HepG2 (cell line): ENCODE measurements around the gene HNF1B. TPM values are rescaled to one million over a fixed set of nuclear protein-coding genes. Genes with fewer than 3 reads are reported as not detected.
A peak's percentile ranks its signal among the peaks of the same experiment; 100 is the strongest.

Source experiments
- ATAC-seq: fragments of 200-7000 bp; cut with Tn5 transposase; 3 replicates; pipeline ENCODE4 v1.9.1; 2020; ENCODE audit warnings: mild to moderate bottlenecking, moderate library complexity
- BruUV-seq: library from RNA; stranded (reverse); fragments of 400-500 nt; replicated peaks from 2 replicates; lab custom pipeline; 2021; lab: Mats Ljungman, UMichigan
- CTCF ChIA-PET: fragments of 300-600 bp; formaldehyde crosslinking; extraction: SDS; loops from one replicate; lab custom pipeline; 2021; ENCODE audit warnings: low total read pairs, inconsistent platforms, low intra/inter-chr PET ratio; lab: Yijun Ruan, JAX
- POLR2A ChIA-PET: fragments of 350-600 bp; sonication (Branson Sonifier 250); formaldehyde crosslinking; loops from one replicate; lab custom pipeline; 2020; ENCODE audit warnings: antibody characterized with exemption, inconsistent platforms; lab: Yijun Ruan, JAX
- DNase-seq: peaks from one replicate; pipeline ENCODE4 v3.0.0-alpha.2; 2015; ENCODE audit warnings: low spot score
- FAIRE-seq: peaks from 3 replicates; lab custom pipeline; 2011; peaks lifted over from hg19 to GRCh38; lab: Jason Lieb, UNC
- H2AFZ ChIP-seq: one replicate; pipeline ENCODE4 v1.6.1; 2011; ENCODE audit warnings: low read length, inconsistent platforms
- H3K27ac ChIP-seq: fragments of 300-600 bp; 3 replicates; pipeline ENCODE4 v1.8.0; 2011; ENCODE audit warnings: mixed run types, mild to moderate bottlenecking, mixed read lengths, low read length, inconsistent platforms; ENCODE audit not compliant: insufficient read depth; ENCODE audit errors: extremely low read length
- H3K27me3 ChIP-seq, 2 experiments: fragments of 200-600 bp in 1 of 2; 2 replicates in 1 of 2; 3 replicates in 1 of 2; pipeline versions ENCODE4 v1.6.0 to v1.8.0; 2011; ENCODE audit warnings: low read length in 2 of 2, mild to moderate bottlenecking in 2 of 2, moderate library complexity in 2 of 2, inconsistent platforms in 1 of 2; ENCODE audit not compliant: insufficient read depth in 2 of 2, control insufficient read depth in 1 of 2
- H3K36me3 ChIP-seq, 2 experiments: fragments of 200-600 bp in 1 of 2; replicated peaks in 1 of 2; 2 replicates in 1 of 2; 3 replicates in 1 of 2; pipeline versions ENCODE4 v1.5.1 to v1.8.0; 2011; ENCODE audit warnings: low read length in 2 of 2, inconsistent platforms in 1 of 2; ENCODE audit not compliant: insufficient read depth in 2 of 2, control insufficient read depth in 1 of 2
- H3K4me1 ChIP-seq: 2 replicates; pipeline ENCODE4 v1.5.1; 2012; ENCODE audit warnings: low read length, inconsistent platforms; ENCODE audit not compliant: insufficient read depth
- H3K4me2 ChIP-seq: 2 replicates; pipeline ENCODE4 v1.6.0; 2011; ENCODE audit warnings: low read depth, low read length, inconsistent platforms
- H3K4me3 ChIP-seq, 3 experiments: fragments of 200-600 bp in 1 of 3; sonication (generic), shearing (Covaris generic) in 1 of 3; replicated peaks in 1 of 3; 2 replicates each; pipeline ENCODE4 v1.5.1; 2011 to 2016; ENCODE audit warnings: low read length in 3 of 3, inconsistent platforms in 2 of 3, low read depth in 2 of 3, mild to moderate bottlenecking in 2 of 3, control low read depth in 1 of 3, mixed read lengths in 1 of 3; ENCODE audit not compliant: insufficient read depth in 1 of 3
- H3K79me2 ChIP-seq: one replicate; pipeline ENCODE4 v1.6.1; 2011; ENCODE audit warnings: low read length, inconsistent platforms; ENCODE audit not compliant: insufficient read depth
- H3K9ac ChIP-seq: 2 replicates; pipeline ENCODE4 v1.6.0; 2011; ENCODE audit warnings: mild to moderate bottlenecking, low read depth, low read length, inconsistent platforms; ENCODE audit not compliant: insufficient read depth
- H3K9me3 ChIP-seq: 2 replicates; pipeline ENCODE4 v1.5.1; 2012; ENCODE audit warnings: mild to moderate bottlenecking, low read length
- H4K20me1 ChIP-seq: 2 replicates; pipeline ENCODE4 v1.6.0; 2011; ENCODE audit warnings: inconsistent platforms, mild to moderate bottlenecking, low read length, moderate library complexity; ENCODE audit not compliant: insufficient read depth
- ARNT ChIP-seq: fragments of 450-650 bp; IDR thresholded peaks from 2 replicates; pipeline ENCODE4 v1.6.1; 2017
- HNRNPK ChIP-seq: fragments of 200-400 bp; formaldehyde crosslinking; IDR thresholded peaks from 2 replicates; pipeline ENCODE4 v1.6.1; 2018; ENCODE audit warnings: low read length, low read depth, moderate library complexity, mild to moderate bottlenecking; ENCODE audit not compliant: poor library complexity, severe bottlenecking
- HNRNPUL1 ChIP-seq: fragments of 200-400 bp; formaldehyde crosslinking; IDR thresholded peaks from 2 replicates; pipeline ENCODE4 v1.6.1; 2017; ENCODE audit warnings: low read depth, mild to moderate bottlenecking, low read length, moderate library complexity
- NPAS2 ChIP-seq: sonication (generic); formaldehyde crosslinking; IDR thresholded peaks from 2 replicates; pipeline ENCODE4 v1.8.0; 2022; ENCODE audit warnings: mild to moderate bottlenecking, missing genetic modification reagents, borderline replicate concordance
- PAXIP1 ChIP-seq: sonication (generic); formaldehyde crosslinking; conservative IDR thresholded peaks from 2 replicates; pipeline ENCODE4 v1.4.0; 2020; ENCODE audit warnings: mild to moderate bottlenecking, missing genetic modification reagents, moderate library complexity
- ZKSCAN1 ChIP-seq: fragments of 150-350 bp; IDR thresholded peaks from 2 replicates; pipeline ENCODE4 v1.6.1; 2014; ENCODE audit warnings: low read length
- ZNF468 ChIP-seq: sonication (generic); formaldehyde crosslinking; IDR thresholded peaks from 2 replicates; pipeline ENCODE4 v1.8.0; 2022; ENCODE audit warnings: mild to moderate bottlenecking, moderate library complexity, missing genetic modification reagents
- ZNF512B ChIP-seq: sonication (generic); formaldehyde crosslinking; IDR thresholded peaks from 2 replicates; pipeline ENCODE4 v1.5.1; 2020; ENCODE audit warnings: missing genetic modification reagents, mild to moderate bottlenecking, borderline replicate concordance
- ZNF563 ChIP-seq: sonication (generic); formaldehyde crosslinking; IDR thresholded peaks from 2 replicates; pipeline ENCODE4 v1.8.0; 2022; ENCODE audit warnings: mild to moderate bottlenecking, moderate library complexity, missing genetic modification reagents
- ZNF629 ChIP-seq: sonication (generic); formaldehyde crosslinking; conservative IDR thresholded peaks from 2 replicates; pipeline ENCODE4 v1.5.0; 2020; ENCODE audit warnings: missing genetic modification reagents
- WGBS: methylation state at CpG from one replicate; pipeline ENCODE4 v1.1.6; 2017; ENCODE audit warnings: low lambda C conversion rate; 5-methylcytosine and 5-hydroxymethylcytosine counted together
- in situ Hi-C: cut with HindIII; loops from 2 replicates; pipeline ENCODE4 v1.10.0; 2017; ENCODE audit warnings: low pct_unique_long_range_greater_than_20kb; ENCODE audit not compliant: extremely low pct_ligation_motif_present
- intact Hi-C: fragments of 100-400 bp; cut with micrococcal nuclease; formaldehyde crosslinking; loops from one replicate; pipeline ENCODE4 v1.10.0; 2022; ENCODE audit not compliant: unreplicated experiment
- polyA plus RNA-seq, 8 experiments: library from polyadenylated mRNA; depleted of rRNA in 3 of 8; stranded (reverse) in 7 of 8; unstranded in 1 of 8; fragments of >200 nt; fragmentation: Illumina TruSeq in 4 of 8; extraction: Trizol in 4 of 8; gene quantifications; 2 replicates each; pipeline versions ENCODE4 v1.2.1 to v1.2.3, GENCODE V29; 2011 to 2016; ENCODE audit warnings: low read depth in 4 of 8, missing spikeins in 1 of 8, mixed read lengths in 1 of 8; ENCODE audit not compliant: insufficient read depth in 1 of 8
- total RNA-seq, 5 experiments: library from RNA; depleted of rRNA; stranded (reverse); fragments of >200 nt; fragmentation: Illumina TruSeq; extraction: Trizol; gene quantifications; 2 replicates each; pipeline ENCODE4 v1.2.3, GENCODE V29; 2016; ENCODE audit warnings: low read depth in 1 of 5

HNF1B gene
- total and polyA plus RNA-seq, 2 of the 13 experiments (the other 11 are each of a cell fraction or from before 2014, with no cell fraction given) = 1.9 to 5.3 TPM

- peaks cover 13 to 22% of the 10 kb centered on the region in 2 experiments for H3K36me3 ChIP-seq
- DNase-seq (no peak), ATAC-seq (no peak), FAIRE-seq (no peak)
- H4K20me1 ChIP-seq = no peaks in the 10 kb centered on the region
- H3K27me3 ChIP-seq = no peaks in the 10 kb centered on the region
- no peak overlapping the region for H2AFZ ChIP-seq
- no peak overlapping the region for H3K9ac ChIP-seq
- ChIA-PET CTCF (interaction anchor here (1.1 kb wide), 1 partner anchor 86 kb away, joined by 4 read pairs; no protein-coding TSS in a partner anchor), POLR2A (no interaction called here)
- in situ Hi-C loops (no loop called here), intact Hi-C loops (no loop called here)
- no peak overlapping the region for H3K4me3 ChIP-seq
- H3K9me3 ChIP-seq = no peaks in the 10 kb centered on the region
- H3K4me2 ChIP-seq = no peak overlapping the region
- peak; percentile 32; the same call in 1 of the 2 replicates for TF ChIP-seq ZNF629 (CRISPR knock-in tag)
- no peak for TF ChIP-seq ZNF468 (CRISPR knock-in tag)
- H3K4me1 ChIP-seq = peaks cover 51% of the 10 kb centered on the region
- no peak overlapping the region for H3K27ac ChIP-seq
- 82% methylated on average over 6 of the region's 6 CpGs for WGBS
- no TSS peak for BruUV-seq
- H3K79me2 ChIP-seq = peaks cover 20% of the 10 kb centered on the region
These were observed 8.4 kb downstream of the HNF1B start for GRCh38 chr17:37736428-37736827.

- BruUV-seq = no TSS peak
- CTCF ChIA-PET = no interaction called here
- Histone ChIP-seq H4K20me1 (no peaks in the 10 kb centered on the region), H3K79me2 (peaks cover 7% of the 10 kb centered on the region), H3K27me3 (no peaks in the 10 kb centered on the region), H3K9me3 (no peaks in the 10 kb centered on the region), H3K9ac (no peak overlapping the region), H3K4me2 (no peak overlapping the region), H3K27ac (no peak overlapping the region), H3K36me3 (peaks cover 14 to 22% of the 10 kb centered on the region in 2 experiments), H3K4me3 (no peak overlapping the region), H2AFZ (no peak overlapping the region), H3K4me1 (peaks cover 48% of the 10 kb centered on the region)
- FAIRE-seq (no peak), ATAC-seq (no peak), DNase-seq (no peak)
- POLR2A ChIA-PET = interaction anchor here (1.3 kb wide), 1 partner anchor 10 kb away, joined by 3 read pairs; the partner anchor contains the start of gene HNF1B
- in situ Hi-C loops = no loop called here
- intact Hi-C loops = no loop called here
- WGBS = 98% methylated on average over 4 of the region's 4 CpGs
- TF ChIP-seq HNRNPUL1 (no peak), ZKSCAN1 (no peak), PAXIP1 (CRISPR knock-in tag) (no peak), ARNT (no peak), NPAS2 (CRISPR knock-in tag) (no peak), ZNF563 (CRISPR knock-in tag) (no peak), ZNF512B (CRISPR knock-in tag) (no peak), HNRNPK (no peak)
These were observed 9.7 kb downstream of the HNF1B start for GRCh38 chr17:37735165-37735564.
